Esophagus muscularis mucosa (tissue), 4 donors: ENCODE data around the gene MBOAT1. TPM values are rescaled to one million over a fixed set of nuclear protein-coding genes. Genes with fewer than 3 reads are reported as not detected.

Experiments
- DNase-seq: peaks from one replicate; pipeline ENCODE4 v3.0.0-alpha.2; 2017; ENCODE audit errors: extremely low spot score
- H3K27ac ChIP-seq, 4 donors: fragments of 200-600 bp; sonication (generic); replicated peaks in 1 of 4; 1 replicate in 3 of 4; 2 replicates in 1 of 4; pipeline ENCODE4 v1.5.1; 2016 to 2019; ENCODE audit warnings: mild to moderate bottlenecking in 1 of 4
- H3K27me3 ChIP-seq, 4 donors: fragments of 200-600 bp; sonication (generic); one replicate each; pipeline versions ENCODE4 v1.5.1 to v1.6.0; 2016 to 2019
- H3K36me3 ChIP-seq, 4 donors: fragments of 200-600 bp; sonication (generic); one replicate each; pipeline ENCODE4 v1.5.1; 2016 to 2019
- H3K4me1 ChIP-seq, 4 donors: fragments of 200-600 bp; sonication (generic); one replicate each; pipeline ENCODE4 v1.5.1; 2016 to 2019
- H3K4me3 ChIP-seq, 4 donors: fragments of 200-600 bp; sonication (generic); 1 replicate in 2 of 4; 2 replicates in 2 of 4; pipeline ENCODE4 v1.5.1; 2016 to 2019; ENCODE audit warnings: mild to moderate bottlenecking in 4 of 4, moderate library complexity in 1 of 4
- H3K9me3 ChIP-seq, 4 donors: fragments of 200-600 bp; sonication (generic); 1 replicate in 3 of 4; 2 replicates in 1 of 4; pipeline ENCODE4 v1.5.1; 2016 to 2019
- EP300 ChIP-seq: sonication (generic); formaldehyde crosslinking; IDR thresholded peaks from one replicate; pipeline ENCODE4 v1.6.1; 2017; ENCODE audit warnings: antibody characterized with exemption
- POLR2A ChIP-seq: fragments of 450-650 bp; IDR thresholded peaks from one replicate; pipeline ENCODE4 v1.6.1; 2017; ENCODE audit warnings: antibody characterized with exemption, moderate library complexity, mild to moderate bottlenecking, low read depth
- POLR2AphosphoS5 ChIP-seq, 2 donors: sonication (generic); formaldehyde crosslinking; IDR thresholded peaks; one replicate each; pipeline ENCODE4 v1.6.1; 2017; ENCODE audit warnings: antibody characterized with exemption in 2 of 2
- WGBS: methylation state at CpG from one replicate; pipeline ENCODE4 v1.1.5; 2018; 5-methylcytosine and 5-hydroxymethylcytosine counted together
- intact Hi-C: fragments of 100-400 bp; cut with DNase I; formaldehyde crosslinking; loops from one replicate; pipeline ENCODE4 v1.15.1; 2023
- total RNA-seq, 4 donors: library from RNA; depleted of rRNA; stranded (reverse); fragments of >200 nt; gene quantifications; one replicate each; pipeline versions ENCODE4 v1.1.0 to v1.2.1, GENCODE V29; 2016
- TF ChIP-seq, protein P1 (sequence below), 3 experiments: fragments of 200-600 bp in 2 of 3; fragments of 450-650 bp in 1 of 3; sonication (generic) in 2 of 3; IDR thresholded peaks; one replicate each; pipeline ENCODE4 v1.5.1; 2017 to 2019; ENCODE audit warnings: antibody characterized with exemption in 3 of 3, mild to moderate bottlenecking in 2 of 3, moderate library complexity in 1 of 3

The MBOAT1 gene
- total RNA-seq, 4 donors from 2014 or later, result 4.3 to 5.6 (median 4.7) TPM

DNA sequence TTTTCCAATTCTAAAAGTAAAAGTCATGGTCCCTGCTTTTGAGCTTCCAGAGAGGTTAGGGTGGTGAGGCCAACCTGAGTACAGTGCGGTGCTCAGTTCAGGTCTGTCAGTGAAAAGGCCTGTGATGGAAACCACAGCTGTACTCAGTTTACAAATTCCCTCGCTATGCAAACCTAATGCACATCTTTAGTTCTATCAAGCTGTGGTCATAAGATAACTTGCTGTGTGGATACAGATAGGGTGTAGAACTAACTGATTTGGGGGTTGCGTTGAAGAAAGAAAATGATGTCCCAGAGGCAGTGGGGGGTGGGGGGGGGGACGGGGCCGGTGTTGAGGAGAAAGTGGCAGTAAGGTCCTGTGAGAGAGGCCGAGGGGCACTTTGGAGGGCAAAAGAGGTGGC lies 22.8 kb upstream of the MBOAT1 start:
- no peak overlapping the region for H3K4me3 ChIP-seq
- H3K27ac ChIP-seq, result no peak overlapping the region
- no peaks in the 10 kb centered on the region for H3K4me1 ChIP-seq
- DNase-seq, result no peak
- TF ChIP-seq EP300 (no peak), POLR2A (no peak), POLR2AphosphoS5 (IDR thresholded peaks at IDR 0.05) (no peak)
- TF ChIP-seq, protein P1, sequence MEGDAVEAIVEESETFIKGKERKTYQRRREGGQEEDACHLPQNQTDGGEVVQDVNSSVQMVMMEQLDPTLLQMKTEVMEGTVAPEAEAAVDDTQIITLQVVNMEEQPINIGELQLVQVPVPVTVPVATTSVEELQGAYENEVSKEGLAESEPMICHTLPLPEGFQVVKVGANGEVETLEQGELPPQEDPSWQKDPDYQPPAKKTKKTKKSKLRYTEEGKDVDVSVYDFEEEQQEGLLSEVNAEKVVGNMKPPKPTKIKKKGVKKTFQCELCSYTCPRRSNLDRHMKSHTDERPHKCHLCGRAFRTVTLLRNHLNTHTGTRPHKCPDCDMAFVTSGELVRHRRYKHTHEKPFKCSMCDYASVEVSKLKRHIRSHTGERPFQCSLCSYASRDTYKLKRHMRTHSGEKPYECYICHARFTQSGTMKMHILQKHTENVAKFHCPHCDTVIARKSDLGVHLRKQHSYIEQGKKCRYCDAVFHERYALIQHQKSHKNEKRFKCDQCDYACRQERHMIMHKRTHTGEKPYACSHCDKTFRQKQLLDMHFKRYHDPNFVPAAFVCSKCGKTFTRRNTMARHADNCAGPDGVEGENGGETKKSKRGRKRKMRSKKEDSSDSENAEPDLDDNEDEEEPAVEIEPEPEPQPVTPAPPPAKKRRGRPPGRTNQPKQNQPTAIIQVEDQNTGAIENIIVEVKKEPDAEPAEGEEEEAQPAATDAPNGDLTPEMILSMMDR (IDR thresholded peaks at IDR 0.05), result no peak
- intact Hi-C loops, result no loop called here
- WGBS, result 81% methylated on average over 6 of the region's 6 CpGs
- no peaks in the 10 kb centered on the region for H3K27me3 ChIP-seq
- no peaks in the 10 kb centered on the region for H3K36me3 ChIP-seq
- no peaks in the 10 kb centered on the region for H3K9me3 ChIP-seq

DNA sequence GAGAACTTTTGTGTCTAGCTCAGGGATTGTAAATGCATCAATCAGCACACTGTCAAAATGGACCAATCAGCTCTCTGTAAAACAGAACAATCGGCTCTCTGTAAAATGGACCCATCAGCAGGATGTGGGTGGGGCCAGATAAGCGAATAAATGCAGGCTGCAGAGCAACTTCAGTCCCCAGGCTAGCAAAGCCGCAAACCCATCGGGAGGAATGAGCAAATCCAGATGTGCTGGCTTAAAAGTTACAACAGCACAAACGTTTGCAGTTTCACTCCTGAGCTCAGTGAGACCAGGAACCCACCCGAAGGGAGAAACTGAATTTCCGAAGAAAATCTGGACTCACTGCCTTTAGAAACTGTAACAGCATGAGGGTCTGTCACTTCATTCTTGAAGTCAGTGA lies 21.9 kb upstream of the MBOAT1 start:
- no peak for TF ChIP-seq EP300
- TF ChIP-seq, protein P1 (IDR thresholded peaks at IDR 0.05), result no peak
- TF ChIP-seq POLR2AphosphoS5 (IDR thresholded peaks at IDR 0.05), result no peak
- no peak for TF ChIP-seq POLR2A
- no peaks in the 10 kb centered on the region for H3K4me1 ChIP-seq
- 82% methylated on average over 7 of the region's 7 CpGs for WGBS
- no peak overlapping the region for H3K4me3 ChIP-seq
- no peaks in the 10 kb centered on the region for H3K9me3 ChIP-seq
- H3K27ac ChIP-seq, result no peak overlapping the region
- no peaks in the 10 kb centered on the region for H3K27me3 ChIP-seq
- intact Hi-C loops, result no loop called here
- no peak for DNase-seq
- no peaks in the 10 kb centered on the region for H3K36me3 ChIP-seq

DNA sequence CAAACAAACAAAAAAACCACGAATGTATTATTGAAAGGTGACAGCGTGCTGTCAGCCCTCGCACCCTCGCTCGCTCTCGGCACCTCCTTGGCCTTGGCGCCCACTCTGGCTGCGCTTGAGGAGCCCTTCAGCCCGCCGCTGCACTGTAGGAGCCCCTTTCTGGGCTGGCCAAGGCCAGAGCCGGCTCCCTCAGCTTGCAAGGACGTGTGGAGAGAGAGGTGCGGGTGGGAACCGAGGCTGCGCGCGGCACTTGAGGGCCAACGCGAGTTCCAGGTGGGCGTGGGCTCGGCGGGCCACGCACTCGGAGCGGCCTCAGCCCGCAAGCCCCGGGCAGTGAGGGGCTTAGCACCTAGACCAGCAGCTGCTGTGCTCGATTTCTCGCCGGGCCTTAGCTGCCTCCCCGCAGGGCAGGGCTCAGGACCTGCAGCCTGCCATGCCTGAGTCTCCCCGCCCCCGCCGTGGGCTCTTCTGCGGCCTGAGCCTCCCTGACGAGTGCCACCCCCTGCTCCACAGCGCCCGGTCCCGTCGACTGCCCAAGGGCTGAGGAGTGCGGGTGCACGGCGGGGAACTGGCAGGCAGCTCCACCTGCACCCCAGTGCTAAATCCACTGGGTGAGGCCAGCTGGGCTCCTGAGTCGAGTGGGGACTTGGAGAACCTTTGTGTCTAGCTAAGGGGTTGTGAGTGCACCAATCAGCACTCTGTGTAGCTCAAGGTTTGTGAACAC lies 20.9 kb upstream of the MBOAT1 start:
- no peaks in the 10 kb centered on the region for H3K4me1 ChIP-seq
- no peak for DNase-seq
- 95% methylated on average over 21 of the region's 44 CpGs for WGBS
- no peak overlapping the region for H3K4me3 ChIP-seq
- no peak overlapping the region for H3K27ac ChIP-seq
- H3K36me3 ChIP-seq, result no peaks in the 10 kb centered on the region
- intact Hi-C loops, result no loop called here
- H3K9me3 ChIP-seq, result no peaks in the 10 kb centered on the region
- no peak for TF ChIP-seq POLR2A
- TF ChIP-seq, protein P1 (IDR thresholded peaks at IDR 0.05), result no peak
- no peak for TF ChIP-seq POLR2AphosphoS5 (IDR thresholded peaks at IDR 0.05)
- no peaks in the 10 kb centered on the region for H3K27me3 ChIP-seq

DNA sequence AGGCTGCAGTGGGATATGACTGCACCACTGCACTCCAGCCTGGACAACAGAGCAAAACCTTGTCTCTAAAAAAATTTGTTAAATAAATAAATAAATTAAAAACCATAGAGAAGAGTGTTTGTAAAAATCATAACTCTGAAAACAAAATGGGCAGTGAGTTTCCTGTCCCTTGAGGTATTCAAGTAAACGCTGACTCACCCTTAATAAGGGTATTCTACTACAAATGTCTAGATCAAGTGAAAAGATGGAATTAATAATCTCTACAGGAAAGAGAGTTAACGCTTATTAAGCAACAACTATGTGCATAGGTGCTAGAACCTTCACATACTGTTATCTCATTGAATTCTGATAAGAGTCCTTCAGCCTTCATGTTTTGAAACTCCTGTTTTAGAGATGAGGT lies 19.9 kb upstream of the MBOAT1 start:
- no peak overlapping the region for H3K27ac ChIP-seq

DNA sequence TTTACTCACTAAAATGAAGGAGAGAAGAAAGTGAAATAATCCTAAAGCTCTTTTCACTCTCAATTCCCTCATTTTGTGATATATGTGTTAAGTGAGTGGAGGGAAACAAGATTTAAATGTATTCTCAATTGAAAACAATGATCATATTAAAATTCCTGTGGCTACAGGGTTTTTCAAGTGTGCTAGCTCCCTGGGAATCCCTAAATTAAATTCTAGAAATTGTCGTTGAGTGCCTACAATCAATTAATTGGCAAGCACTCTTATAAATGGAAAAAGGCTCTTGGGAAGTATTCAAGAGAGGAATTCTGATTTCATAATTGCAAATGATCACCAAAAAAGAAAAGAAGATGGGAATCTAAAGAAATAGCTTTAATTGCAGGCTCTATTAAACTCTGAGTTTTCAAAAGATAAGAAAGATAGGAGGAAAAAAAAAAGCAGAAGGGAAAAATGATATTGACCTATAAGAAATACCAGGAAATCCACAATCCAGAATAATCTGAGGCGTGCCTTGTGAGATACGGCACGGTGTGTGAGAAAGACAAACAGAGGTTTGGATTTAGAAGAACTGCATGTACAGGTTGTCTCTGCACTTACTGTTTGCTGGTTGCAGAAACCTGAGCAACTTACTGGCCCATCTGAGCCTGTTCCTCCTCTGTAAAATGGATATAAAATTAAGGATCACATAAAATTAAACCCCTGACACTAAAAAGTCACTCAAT lies 18.3 kb upstream of the MBOAT1 start:
- H3K4me1 ChIP-seq, result no peaks in the 10 kb centered on the region
- no peak for DNase-seq
- intact Hi-C loops, result no loop called here
- H3K9me3 ChIP-seq, result no peaks in the 10 kb centered on the region
- 91% methylated on average over 4 of the region's 4 CpGs for WGBS
- no peak overlapping the region for H3K4me3 ChIP-seq
- no peaks in the 10 kb centered on the region for H3K27me3 ChIP-seq
- TF ChIP-seq, protein P1 (IDR thresholded peaks at IDR 0.05), result no peak
- no peak for TF ChIP-seq POLR2A
- TF ChIP-seq EP300, result no peak
- TF ChIP-seq POLR2AphosphoS5 (IDR thresholded peaks at IDR 0.05), result no peak
- no peaks in the 10 kb centered on the region for H3K36me3 ChIP-seq
- H3K27ac ChIP-seq, result no peak overlapping the region

More for the DNA sequence above, 19.9 kb upstream of the MBOAT1 start:
- Histone ChIP-seq H3K4me1 (no peaks in the 10 kb centered on the region), H3K4me3 (no peak overlapping the region), H3K9me3 (no peaks in the 10 kb centered on the region), H3K36me3 (no peaks in the 10 kb centered on the region), H3K27me3 (no peaks in the 10 kb centered on the region)
- intact Hi-C loops, result no loop called here
- no peak for DNase-seq
- 95% methylated on average over 2 of the region's 2 CpGs for WGBS
- no peak for TF ChIP-seq POLR2A
